Transverse colon (tissue), 4 donors: ENCODE results near the gene SYCP3. TPM values are rescaled to one million over a fixed set of nuclear protein-coding genes. Genes with fewer than 3 reads are reported as not detected.
A peak's percentile ranks its signal among the peaks of the same experiment; 100 is the strongest.

ENCODE experiments used
- DNase-seq: peaks from one replicate; pipeline ENCODE4 v3.0.0-alpha.2; 2019
- H3K27ac ChIP-seq, 4 donors: fragments of 200-600 bp; sonication (generic); 2 replicates each; pipeline ENCODE4 v1.5.1; 2016 to 2018; ENCODE audit warnings: inconsistent platforms in 4 of 4
- H3K27me3 ChIP-seq: fragments of 200-600 bp; sonication (generic); 2 replicates; pipeline ENCODE4 v1.5.1; 2017; ENCODE audit warnings: inconsistent platforms
- H3K36me3 ChIP-seq, 4 donors: fragments of 200-600 bp; sonication (generic); 2 replicates each; pipeline ENCODE4 v1.5.1; 2017 to 2019; ENCODE audit warnings: inconsistent platforms in 4 of 4
- H3K4me1 ChIP-seq, 4 donors: fragments of 200-600 bp; sonication (generic); 2 replicates each; pipeline ENCODE4 v1.5.1; 2017 to 2020; ENCODE audit warnings: inconsistent platforms in 4 of 4
- H3K4me3 ChIP-seq, 4 donors: fragments of 200-600 bp; sonication (generic); 1 replicate in 1 of 4; 2 replicates in 3 of 4; pipeline versions ENCODE4 v1.5.1 to v1.6.1; 2017 to 2019; ENCODE audit warnings: inconsistent platforms in 4 of 4
- H3K9me3 ChIP-seq, 2 donors: fragments of 200-600 bp; sonication (generic); 2 replicates each; pipeline ENCODE4 v1.5.1; 2017 to 2019; ENCODE audit warnings: inconsistent platforms in 2 of 2
- EP300 ChIP-seq: sonication (generic); formaldehyde crosslinking; IDR thresholded peaks from one replicate; pipeline ENCODE4 v1.6.1; 2017; ENCODE audit warnings: antibody characterized with exemption, low read depth
- POLR2A ChIP-seq: fragments of 450-650 bp; IDR thresholded peaks from one replicate; pipeline ENCODE4 v1.6.1; 2016; ENCODE audit warnings: antibody characterized with exemption, mild to moderate bottlenecking, moderate library complexity
- POLR2AphosphoS5 ChIP-seq, 3 donors: sonication (generic); formaldehyde crosslinking; IDR thresholded peaks; one replicate each; pipeline ENCODE4 v1.6.1; 2016; ENCODE audit warnings: antibody characterized with exemption in 3 of 3
- WGBS, 2 donors: methylation state at CpG; one replicate each; pipeline ENCODE4 v1.1.5; 2018; ENCODE audit warnings: low coverage in 1 of 2; 5-methylcytosine and 5-hydroxymethylcytosine counted together
- in situ Hi-C, 4 donors: fragments of 200-750 bp; cut with MboI; loops; one replicate each; pipeline versions ENCODE4 v1.15.0 to v1.15.1; 2017; ENCODE audit warnings: low sequenced_read_pairs in 3 of 4, low pct_ligation_motif_present in 1 of 4, low pct_unique_long_range_greater_than_20kb in 1 of 4
- intact Hi-C: fragments of 100-400 bp; cut with DNase I; formaldehyde crosslinking; loops from one replicate; pipeline ENCODE4 v1.15.1; 2023; ENCODE audit warnings: low total_unique reads
- total RNA-seq, 4 donors: library from RNA; depleted of rRNA; stranded (reverse); fragments of >200 nt; gene quantifications; one replicate each; pipeline ENCODE4 v1.1.0, GENCODE V29; 2016
- TF ChIP-seq, protein P1 (sequence below), 5 experiments: fragments of 200-600 bp in 3 of 5; fragments of 450-650 bp in 2 of 5; sonication (generic) in 3 of 5; IDR thresholded peaks; 1 replicate in 2 of 5; 2 replicates in 3 of 5; pipeline ENCODE4 v1.5.1; 2016 to 2017; ENCODE audit warnings: antibody characterized with exemption in 5 of 5, inconsistent platforms in 3 of 5, mild to moderate bottlenecking in 2 of 5, moderate library complexity in 1 of 5

SYCP3 gene
- total RNA-seq, 4 donors from 2014 or later, result 0.16 TPM; not detected in 3

DNA sequence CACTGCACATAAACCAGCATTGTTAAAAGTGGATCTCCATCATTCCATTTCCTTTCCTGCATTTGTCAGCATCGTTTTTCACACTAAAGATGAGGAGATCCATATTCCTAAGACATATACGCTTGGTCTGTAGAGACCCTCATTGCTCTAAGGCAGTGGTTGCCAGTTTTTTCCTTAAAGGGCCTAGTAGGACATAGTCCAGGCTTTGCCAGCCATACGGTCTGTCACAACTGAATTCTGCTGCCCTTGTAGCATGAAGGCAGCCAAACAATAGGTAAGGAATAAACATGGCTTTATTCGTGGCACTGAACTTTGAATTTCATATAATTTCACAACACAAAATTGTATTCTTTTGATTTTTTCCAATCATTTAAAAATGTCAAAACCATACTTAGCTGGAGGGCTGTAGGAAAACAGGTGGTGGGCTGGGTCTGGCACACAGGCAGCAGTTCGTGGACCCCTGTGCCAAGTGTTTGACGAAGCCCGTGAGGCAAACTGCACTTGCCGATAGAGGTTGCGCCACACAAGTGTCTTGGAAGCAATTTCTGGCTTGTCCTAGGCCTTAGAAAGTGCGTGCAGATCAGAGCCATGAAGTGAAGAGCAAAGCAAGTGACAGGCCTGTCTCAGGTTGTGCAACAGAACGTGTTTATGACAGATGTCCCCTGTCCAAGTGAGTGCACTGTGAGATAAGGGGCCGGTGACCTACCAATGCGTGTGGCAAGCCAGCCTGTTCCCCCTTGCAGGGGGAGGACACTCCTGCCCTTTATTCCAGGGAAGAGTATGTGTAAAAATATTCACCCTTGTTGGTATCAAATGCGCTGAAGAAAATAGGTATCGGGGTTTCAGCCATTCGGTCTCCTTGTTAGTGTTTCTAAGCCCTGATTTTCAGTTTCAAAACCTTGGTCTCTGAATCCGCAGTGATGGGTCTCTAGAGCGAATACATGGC is 42.7 kb downstream of the SYCP3 start:
- no peaks in the 10 kb centered on the region for H3K36me3 ChIP-seq
- in situ Hi-C loops, result no loop called here
- peak overlapping the region; percentile 94 to 97 (median 96) for H3K27ac ChIP-seq
- no peaks in the 10 kb centered on the region for H3K9me3 ChIP-seq
- TF ChIP-seq POLR2AphosphoS5 (IDR thresholded peaks at IDR 0.05) (peak in 1 of 3 donors; percentile 65), EP300 (no peak), POLR2A (no peak)
- TF ChIP-seq, protein P1, sequence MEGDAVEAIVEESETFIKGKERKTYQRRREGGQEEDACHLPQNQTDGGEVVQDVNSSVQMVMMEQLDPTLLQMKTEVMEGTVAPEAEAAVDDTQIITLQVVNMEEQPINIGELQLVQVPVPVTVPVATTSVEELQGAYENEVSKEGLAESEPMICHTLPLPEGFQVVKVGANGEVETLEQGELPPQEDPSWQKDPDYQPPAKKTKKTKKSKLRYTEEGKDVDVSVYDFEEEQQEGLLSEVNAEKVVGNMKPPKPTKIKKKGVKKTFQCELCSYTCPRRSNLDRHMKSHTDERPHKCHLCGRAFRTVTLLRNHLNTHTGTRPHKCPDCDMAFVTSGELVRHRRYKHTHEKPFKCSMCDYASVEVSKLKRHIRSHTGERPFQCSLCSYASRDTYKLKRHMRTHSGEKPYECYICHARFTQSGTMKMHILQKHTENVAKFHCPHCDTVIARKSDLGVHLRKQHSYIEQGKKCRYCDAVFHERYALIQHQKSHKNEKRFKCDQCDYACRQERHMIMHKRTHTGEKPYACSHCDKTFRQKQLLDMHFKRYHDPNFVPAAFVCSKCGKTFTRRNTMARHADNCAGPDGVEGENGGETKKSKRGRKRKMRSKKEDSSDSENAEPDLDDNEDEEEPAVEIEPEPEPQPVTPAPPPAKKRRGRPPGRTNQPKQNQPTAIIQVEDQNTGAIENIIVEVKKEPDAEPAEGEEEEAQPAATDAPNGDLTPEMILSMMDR (IDR thresholded peaks at IDR 0.05), result no peak
- H3K27me3 ChIP-seq, result no peaks in the 10 kb centered on the region
- peak; percentile 60 for DNase-seq
- 30 to 57% methylated on average over 9 to 18 of the region's 18 CpGs for WGBS, 2 donors
- peak overlapping the region; percentile 76 to 92 (median 81) for H3K4me3 ChIP-seq
- intact Hi-C loops, result no loop called here
- peaks cover 15 to 53% (median 40%) of the 10 kb centered on the region in 4 donors for H3K4me1 ChIP-seq

- in situ Hi-C loops, result no loop called here
- WGBS, 2 donors, result 50 to 60% methylated on average over 1 of the region's 1 CpG
Observed at GRCh38 chr12:101695706-101696105, 43.6 kb downstream of the SYCP3 start.

DNA sequence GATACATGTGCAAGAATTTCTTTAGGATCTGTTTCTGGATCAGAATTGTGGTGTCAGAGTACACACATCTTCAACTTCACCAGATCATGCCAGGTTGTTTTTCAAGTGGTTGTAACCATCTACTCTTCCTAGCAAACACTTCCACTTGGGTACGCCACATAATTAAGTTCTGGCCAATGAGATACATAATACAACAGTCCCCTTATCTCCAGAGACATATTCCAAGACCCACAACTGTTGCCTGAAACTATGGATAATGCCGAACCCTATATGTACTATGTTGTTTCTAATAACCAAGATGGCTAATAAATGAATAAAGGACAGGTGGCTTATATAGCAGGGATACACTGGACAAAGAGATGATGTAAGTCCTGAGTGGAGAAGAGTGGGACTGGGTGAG is 44.3 kb downstream of the SYCP3 start:
- H3K9me3 ChIP-seq, result no peaks in the 10 kb centered on the region
- intact Hi-C loops (no loop called here), in situ Hi-C loops (no loop called here)
- 98 to 100% methylated on average over 2 of the region's 2 CpGs for WGBS, 2 donors
- no peak overlapping the region for H3K4me3 ChIP-seq
- no peaks in the 10 kb centered on the region for H3K27me3 ChIP-seq
- peaks cover 16 to 50% (median 37%) of the 10 kb centered on the region in 4 donors for H3K4me1 ChIP-seq
- H3K27ac ChIP-seq, result peak overlapping the region in 2 of 4 donors; percentile 95 to 97
- DNase-seq, result no peak
- TF ChIP-seq, protein P1 (IDR thresholded peaks at IDR 0.05), result no peak
- TF ChIP-seq POLR2A (no peak), POLR2AphosphoS5 (IDR thresholded peaks at IDR 0.05) (no peak)
- no peaks in the 10 kb centered on the region for H3K36me3 ChIP-seq

More at GRCh38 chr12:101695706-101696105, 43.6 kb downstream of the SYCP3 start:
- Histone ChIP-seq H3K27me3 (no peaks in the 10 kb centered on the region), H3K4me3 (no peak overlapping the region), H3K4me1 (peaks cover 16 to 51% (median 40%) of the 10 kb centered on the region in 4 donors), H3K27ac (peak overlapping the region; percentile 94 to 97 (median 96)), H3K36me3 (no peaks in the 10 kb centered on the region), H3K9me3 (no peaks in the 10 kb centered on the region)
- intact Hi-C loops, result no loop called here
- DNase-seq, result no peak
- TF ChIP-seq POLR2AphosphoS5 (IDR thresholded peaks at IDR 0.05), result peak in 1 of 3 donors; percentile 12
- no peak for TF ChIP-seq EP300

DNA sequence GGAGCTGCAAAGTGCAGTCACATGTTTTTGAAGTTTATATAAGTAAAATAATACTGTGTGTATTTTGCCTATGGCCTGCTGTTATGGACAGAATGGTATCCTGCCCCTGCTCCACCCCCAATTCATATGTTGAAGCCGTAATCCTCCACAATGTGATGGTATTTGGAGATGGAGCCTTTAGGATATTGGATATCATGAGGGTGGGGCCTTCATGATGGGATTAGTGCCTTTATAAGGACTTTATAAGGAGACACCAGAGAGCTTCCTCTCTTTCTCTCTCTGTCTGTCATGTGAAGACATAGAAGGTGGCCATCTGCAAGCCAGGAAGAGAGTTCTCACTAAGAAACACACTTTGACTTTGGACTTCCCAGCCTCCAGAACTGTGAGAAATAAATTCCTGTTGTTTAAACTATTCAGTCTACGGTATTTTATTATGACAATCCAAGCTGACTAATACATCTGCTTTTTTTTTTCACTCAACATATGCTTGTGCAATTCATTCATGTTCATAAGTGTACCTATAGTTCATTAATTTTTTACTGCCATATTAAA is 44.9 kb downstream of the SYCP3 start:
- Histone ChIP-seq H3K27ac (no peak overlapping the region), H3K27me3 (no peaks in the 10 kb centered on the region), H3K4me1 (peaks cover 16 to 50% (median 33%) of the 10 kb centered on the region in 4 donors), H3K4me3 (no peak overlapping the region), H3K9me3 (no peaks in the 10 kb centered on the region), H3K36me3 (no peaks in the 10 kb centered on the region)
- in situ Hi-C loops (no loop called here), intact Hi-C loops (no loop called here)
- DNase-seq, result no peak
- 75 to 88% methylated on average over 2 of the region's 2 CpGs for WGBS, 2 donors
- TF ChIP-seq EP300, result no peak
- TF ChIP-seq POLR2A, result no peak
- no peak for TF ChIP-seq POLR2AphosphoS5 (IDR thresholded peaks at IDR 0.05)
- TF ChIP-seq, protein P1 (IDR thresholded peaks at IDR 0.05), result no peak
